Kidney (tissue), 14 donors: Measurements from ENCODE around the gene DUSP2. TPM values are rescaled to one million over a fixed set of nuclear protein-coding genes. Genes with fewer than 3 reads are reported as not detected.

Experiments
- DNase-seq, 5 donors: peaks; one replicate each; pipeline ENCODE4 v3.0.0-alpha.2; 2013 to 2020
- FAIRE-seq: peaks from 2 replicates; lab custom pipeline; 2012; peaks lifted over from hg19 to GRCh38; lab: Jason Lieb, UNC
- H3K27ac ChIP-seq, 2 donors: one replicate each; pipeline ENCODE4 v1.7.0; 2013; ENCODE audit warnings: low read depth in 2 of 2, low read length in 2 of 2, inconsistent platforms in 1 of 2
- H3K27me3 ChIP-seq: one replicate; pipeline ENCODE4 v1.7.1; 2013; ENCODE audit warnings: low read length, inconsistent platforms; ENCODE audit not compliant: control insufficient read depth, insufficient read depth
- H3K36me3 ChIP-seq, 3 donors: one replicate each; pipeline versions ENCODE4 v1.7.0 to v1.7.1; 2013; ENCODE audit warnings: low read length in 3 of 3, control low read depth in 1 of 3, inconsistent platforms in 1 of 3; ENCODE audit not compliant: insufficient read depth in 3 of 3, control insufficient read depth in 2 of 3
- H3K4me1 ChIP-seq, 3 donors: one replicate each; pipeline versions ENCODE4 v1.7.0 to v1.7.1; 2013; ENCODE audit warnings: low read length in 3 of 3, inconsistent platforms in 1 of 3, low read depth in 1 of 3; ENCODE audit not compliant: control insufficient read depth in 2 of 3, insufficient read depth in 2 of 3
- H3K4me3 ChIP-seq, 3 donors: one replicate each; pipeline versions ENCODE4 v1.7.0 to v1.8.1; 2013; ENCODE audit warnings: low read length in 3 of 3, control low read depth in 1 of 3, inconsistent platforms in 1 of 3
- H3K9ac ChIP-seq, 3 donors: one replicate each; pipeline versions ENCODE4 v1.7.0 to v1.7.1; 2013; ENCODE audit warnings: low read length in 3 of 3, control low read depth in 1 of 3, inconsistent platforms in 1 of 3
- H3K9me3 ChIP-seq, 3 donors: one replicate each; pipeline versions ENCODE4 v1.7.0 to v1.7.1; 2013; ENCODE audit warnings: low read length in 3 of 3, control low read depth in 1 of 3, inconsistent platforms in 1 of 3; ENCODE audit not compliant: control insufficient read depth in 2 of 3, insufficient read depth in 1 of 3
- intact Hi-C: fragments of 100-400 bp; cut with DNase I; formaldehyde crosslinking; loops from one replicate; pipeline ENCODE4 v1.11.1; 2022
- polyA plus RNA-seq: library from polyadenylated mRNA; stranded (reverse); fragments of 350-450 nt; fragmentation: Illumina TruSeq; extraction: RNeasy Lipid Tissue Mini Kit (QIAGEN cat#74804); gene quantifications from one replicate; pipeline ENCODE4 v1.2.3, GENCODE V29; 2014; ENCODE audit warnings: low read depth, low replicate concordance; ENCODE audit not compliant: insufficient read depth
- total RNA-seq: library from RNA; stranded (reverse); fragmentation: NEBNext Ultra II Directional; extraction: Animal tissue kit (Norgen Biotek cat#: 25700); gene quantifications from one replicate; pipeline ENCODE4 v1.2.1, GENCODE V29; 2021
- TF ChIP-seq, protein P1 (sequence below): IDR thresholded peaks from 3 replicates; pipeline ENCODE4 v1.5.1; 2012; ENCODE audit warnings: mild to moderate bottlenecking, moderate library complexity, borderline replicate concordance; ENCODE audit not compliant: insufficient read depth; ENCODE audit errors: extremely low read depth
- donor health status: control.
- donor health status: control.
- donor health status: control.
- donor health status: control.
- donor health status: control.
- donor health status: DM: yes; HTN: yes; CAD: no.
- donor health status: Normal renal cell carcinoma (clear cell type).

The DUSP2 gene
- total and polyA plus RNA-seq, 2 donors from 2014 or later = 5.6 to 11.8 TPM

DNA sequence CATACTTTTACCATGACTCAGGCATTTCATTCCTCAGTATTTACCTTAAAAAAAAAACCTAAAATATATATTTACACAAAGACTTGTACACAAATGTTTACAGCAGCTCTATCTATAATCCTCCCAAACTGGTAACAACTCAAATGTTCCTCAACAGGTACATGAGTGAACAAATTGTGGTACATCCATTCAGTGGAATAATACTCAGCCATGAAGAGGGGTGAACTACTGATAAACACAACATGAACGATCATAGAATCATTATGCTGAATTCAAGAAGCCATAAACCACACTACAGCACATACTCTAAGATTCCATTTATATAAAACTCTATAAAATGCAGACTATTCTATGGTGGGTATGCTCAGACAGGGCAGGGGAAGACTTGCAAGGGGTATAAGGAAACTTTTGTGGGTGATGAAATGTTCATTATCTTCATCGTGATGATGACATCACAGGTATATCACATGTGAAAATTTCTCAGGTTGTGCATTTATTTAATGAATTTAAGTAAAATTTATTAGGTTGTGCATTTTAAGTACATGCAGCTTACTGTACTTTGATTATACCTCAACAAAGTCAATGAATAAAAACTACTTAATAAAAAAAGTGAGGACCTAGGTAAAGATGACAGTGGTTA is 24.7 kb upstream of the DUSP2 start:
- no peak for FAIRE-seq
- Histone ChIP-seq H3K27ac (no peak overlapping the region), H3K9me3 (no peaks in the 10 kb centered on the region), H3K4me3 (no peak overlapping the region), H3K27me3 (no peaks in the 10 kb centered on the region), H3K4me1 (no peaks in the 10 kb centered on the region), H3K36me3 (no peaks in the 10 kb centered on the region), H3K9ac (no peak overlapping the region)
- TF ChIP-seq, protein P1, sequence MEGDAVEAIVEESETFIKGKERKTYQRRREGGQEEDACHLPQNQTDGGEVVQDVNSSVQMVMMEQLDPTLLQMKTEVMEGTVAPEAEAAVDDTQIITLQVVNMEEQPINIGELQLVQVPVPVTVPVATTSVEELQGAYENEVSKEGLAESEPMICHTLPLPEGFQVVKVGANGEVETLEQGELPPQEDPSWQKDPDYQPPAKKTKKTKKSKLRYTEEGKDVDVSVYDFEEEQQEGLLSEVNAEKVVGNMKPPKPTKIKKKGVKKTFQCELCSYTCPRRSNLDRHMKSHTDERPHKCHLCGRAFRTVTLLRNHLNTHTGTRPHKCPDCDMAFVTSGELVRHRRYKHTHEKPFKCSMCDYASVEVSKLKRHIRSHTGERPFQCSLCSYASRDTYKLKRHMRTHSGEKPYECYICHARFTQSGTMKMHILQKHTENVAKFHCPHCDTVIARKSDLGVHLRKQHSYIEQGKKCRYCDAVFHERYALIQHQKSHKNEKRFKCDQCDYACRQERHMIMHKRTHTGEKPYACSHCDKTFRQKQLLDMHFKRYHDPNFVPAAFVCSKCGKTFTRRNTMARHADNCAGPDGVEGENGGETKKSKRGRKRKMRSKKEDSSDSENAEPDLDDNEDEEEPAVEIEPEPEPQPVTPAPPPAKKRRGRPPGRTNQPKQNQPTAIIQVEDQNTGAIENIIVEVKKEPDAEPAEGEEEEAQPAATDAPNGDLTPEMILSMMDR = no peak
- no peak for DNase-seq
- intact Hi-C loops = no loop called here

DNA sequence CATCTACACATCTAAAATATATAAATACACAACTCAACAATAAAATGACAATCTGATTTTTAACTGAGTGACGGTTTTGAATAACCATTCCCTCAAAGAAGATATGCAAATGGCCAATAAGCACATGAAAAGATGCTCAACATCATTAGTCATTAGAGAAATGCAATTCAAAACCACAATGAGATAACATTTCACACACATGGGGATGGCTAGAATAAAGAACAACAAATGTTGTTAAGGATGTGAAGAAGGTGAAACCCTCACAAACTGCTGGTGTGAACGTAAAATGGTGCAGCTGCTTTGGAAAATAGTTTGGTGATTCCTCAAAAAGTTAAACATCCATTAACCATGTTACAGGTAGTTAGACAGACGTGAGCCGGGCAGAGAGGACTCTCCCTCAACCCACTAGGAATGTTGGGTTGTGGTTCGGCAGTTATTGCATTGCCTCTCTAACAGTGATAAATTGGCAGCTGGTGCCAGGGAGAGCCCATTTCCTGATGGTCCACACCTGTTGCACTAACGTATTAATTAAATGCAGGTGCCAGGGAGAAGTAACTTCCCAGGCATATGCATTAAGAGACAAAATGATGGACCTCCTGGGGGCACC is 22.3 kb upstream of the DUSP2 start:
- Histone ChIP-seq H3K9ac (no peak overlapping the region), H3K27me3 (no peaks in the 10 kb centered on the region), H3K9me3 (no peaks in the 10 kb centered on the region), H3K4me1 (no peaks in the 10 kb centered on the region), H3K4me3 (no peak overlapping the region), H3K36me3 (no peaks in the 10 kb centered on the region), H3K27ac (no peak overlapping the region)
- FAIRE-seq (no peak), DNase-seq (no peak)
- TF ChIP-seq, protein P1 = no peak
- intact Hi-C loops = no loop called here

- FAIRE-seq (no peak), DNase-seq (no peak)
- H3K4me1 ChIP-seq = no peaks in the 10 kb centered on the region
- H3K9me3 ChIP-seq = no peaks in the 10 kb centered on the region
- TF ChIP-seq, protein P1 = no peak
- intact Hi-C loops = no loop called here
- H3K9ac ChIP-seq = no peak overlapping the region
- H3K4me3 ChIP-seq = no peak overlapping the region
- H3K27me3 ChIP-seq = no peaks in the 10 kb centered on the region
- no peaks in the 10 kb centered on the region for H3K36me3 ChIP-seq
- H3K27ac ChIP-seq = no peak overlapping the region
These were observed 19.4 kb upstream of the DUSP2 start for GRCh38 chr2:96164459-96165184.
